Lung (tissue), 16 donors: Measurements from ENCODE around the gene MAP3K1. TPM values are rescaled to one million over a fixed set of nuclear protein-coding genes. Genes with fewer than 3 reads are reported as not detected.

Source experiments
- ATAC-seq: fragments of 200-7000 bp; cut with Tn5 transposase; one replicate; pipeline ENCODE4 v1.9.1; 2020; ENCODE audit warnings: moderate number of reproducible peaks; ENCODE audit not compliant: insufficient read depth, low FRiP score
- DNase-seq, 3 donors: peaks; one replicate each; pipeline ENCODE4 v3.0.0-alpha.2; 2013 to 2017
- H3K27ac ChIP-seq, 2 donors: one replicate each; pipeline ENCODE4 v1.5.1; 2013; ENCODE audit warnings: mild to moderate bottlenecking in 2 of 2, moderate library complexity in 2 of 2, control low read depth in 1 of 2, inconsistent platforms in 1 of 2, low read depth in 1 of 2, low read length in 1 of 2
- H3K27me3 ChIP-seq, 3 donors: one replicate each; pipeline ENCODE4 v1.5.1; 2013; ENCODE audit warnings: low read length in 2 of 3; ENCODE audit not compliant: control insufficient read depth in 3 of 3, insufficient read depth in 3 of 3
- H3K36me3 ChIP-seq, 4 donors: one replicate each; pipeline ENCODE4 v1.5.1; 2013; ENCODE audit warnings: low read length in 4 of 4, mild to moderate bottlenecking in 1 of 4, moderate library complexity in 1 of 4; ENCODE audit not compliant: control insufficient read depth in 4 of 4, insufficient read depth in 4 of 4
- H3K4me1 ChIP-seq, 5 donors: one replicate each; pipeline ENCODE4 v1.5.1; 2013; ENCODE audit warnings: low read length in 5 of 5, mild to moderate bottlenecking in 2 of 5, moderate library complexity in 1 of 5; ENCODE audit not compliant: control insufficient read depth in 5 of 5, insufficient read depth in 5 of 5
- H3K4me3 ChIP-seq: one replicate; pipeline ENCODE4 v1.5.1; 2013; ENCODE audit warnings: mild to moderate bottlenecking, control low read depth, moderate library complexity
- H3K9ac ChIP-seq, 2 donors: one replicate each; pipeline ENCODE4 v1.5.1; 2013; ENCODE audit warnings: low read length in 2 of 2, control low read depth in 1 of 2; ENCODE audit not compliant: insufficient read depth in 1 of 2
- H3K9me3 ChIP-seq, 4 donors: one replicate each; pipeline ENCODE4 v1.5.1; 2013; ENCODE audit warnings: low read length in 3 of 4, mild to moderate bottlenecking in 1 of 4, moderate library complexity in 1 of 4; ENCODE audit not compliant: control insufficient read depth in 4 of 4, insufficient read depth in 3 of 4
- CTCF ChIP-seq: IDR thresholded peaks from 2 replicates; pipeline ENCODE4 v1.5.1; 2012; ENCODE audit warnings: mild to moderate bottlenecking; ENCODE audit errors: control extremely low read depth, extremely low read depth
- WGBS, 2 donors: extraction: QIAGEN DNeasy Blood & Tissue Kit; methylation state at CpG; one replicate each; pipeline ENCODE4 v1.1.7; 2013; 5-methylcytosine and 5-hydroxymethylcytosine counted together
- long read RNA-seq, 5 donors: transcript quantifications; one replicate each; lab custom pipeline, GENCODE V29; 2026
- polyA plus RNA-seq, 2 donors: library from polyadenylated mRNA; stranded (reverse); fragments of 200-250 nt; gene quantifications; one replicate each; pipeline ENCODE4 v1.2.1, GENCODE V29; 2013
- total RNA-seq, 2 donors: library from RNA; depleted of rRNA in 1 of 2; stranded (reverse); fragments of >200 nt in 1 of 2; gene quantifications; one replicate each; pipeline ENCODE4 v1.2.1, GENCODE V29; 2014 to 2021
- donor health status: control.
- donor health status: control.
- donor health status: Bipolar disorder and iron deficiency.
- donor health status: healthy.
- donor health status: DM: yes; HTN: yes; CAD: no.

Gene MAP3K1
- 10 to 100 TPM; 21.4 to 55.2 TPM for total RNA-seq
- 10 to 100 TPM in 1 of 2 donors, 1 to 10 TPM in 1; 7.7 to 10.6 TPM for polyA plus RNA-seq
- long read RNA-seq, donor 1, full-length matches to known transcripts: 3 of 10 reads
- long read RNA-seq, donor 1, partial matches to known transcripts: 7 of 10 reads
- long read RNA-seq, donor 1, other reads (novel, unspliced or antisense): 0 of 10 reads
- long read RNA-seq, donor 2: 0 reads
- long read RNA-seq, donor 3: 0 reads
- long read RNA-seq, donor 4: 0 reads
- long read RNA-seq, donor 5, full-length matches to known transcripts: 1 of 17 reads
- long read RNA-seq, donor 5, partial matches to known transcripts: 16 of 17 reads
- long read RNA-seq, donor 5, other reads (novel, unspliced or antisense): 0 of 17 reads

DNA sequence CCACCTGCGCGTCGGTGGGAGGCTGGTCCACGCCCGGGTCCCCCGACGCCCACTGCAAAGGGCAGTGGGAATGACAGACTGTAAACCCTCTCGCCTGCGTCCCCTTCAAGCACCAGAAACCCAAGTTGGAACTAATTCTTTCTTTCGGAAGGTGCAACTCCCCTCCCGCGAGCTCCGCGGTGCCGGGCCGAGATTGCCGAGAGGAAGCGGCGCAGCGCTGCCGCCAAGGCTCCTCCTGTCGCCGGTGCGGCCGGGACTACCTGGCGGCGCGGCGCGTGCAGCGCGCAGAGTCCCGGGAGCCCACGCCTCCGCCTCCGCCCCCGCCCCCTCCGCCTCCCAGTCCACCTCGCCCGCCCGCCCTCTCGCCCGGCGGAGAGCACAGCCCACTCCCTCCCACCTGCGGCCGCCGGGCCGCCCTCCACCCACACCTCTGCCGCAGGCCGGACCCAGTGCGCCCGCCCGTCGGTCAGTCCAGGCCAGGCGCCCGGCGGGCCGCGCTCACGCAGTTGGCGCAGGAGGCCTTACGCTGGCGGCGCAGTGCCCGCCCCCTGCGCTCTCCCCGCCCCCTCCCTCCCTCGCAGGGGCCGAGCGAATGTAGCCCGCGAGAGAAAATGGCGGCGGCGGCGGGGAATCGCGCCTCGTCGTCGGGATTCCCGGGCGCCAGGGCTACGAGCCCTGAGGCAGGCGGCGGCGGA, at the start of gene MAP3K1:
TSS of gene MAP3K1 (plus strand) at position 587 of the 695 bp plus-strand sequence. CDS start at position 612, 25 bp downstream.
- peak within 1 kb of the TSS; percentile 92 for H3K4me3 ChIP-seq
- no peaks in the 10 kb centered on the region for H3K9me3 ChIP-seq
- no peaks in the 10 kb centered on the region for H3K27me3 ChIP-seq
- H3K4me1 ChIP-seq: peaks cover 1 to 27% (median 5%) of the 10 kb centered on the region in 5 donors
- H3K27ac ChIP-seq: peak within 1 kb of the TSS; percentile 98 to 100
- peak; percentile 85 to 92 (median 89) for DNase-seq
- 0% methylated on average over 47 to 87 of the region's 87 CpGs for whole genome bisulfite sequencing, 2 donors
- TF ChIP-seq CTCF: no peak
- H3K36me3 ChIP-seq: peaks cover 0 to 9% (median 0%) of the 10 kb centered on the region in 4 donors
- peak within 1 kb of the TSS; percentile 53 to 94 for H3K9ac ChIP-seq
- peak; percentile 90 for ATAC-seq

DNA sequence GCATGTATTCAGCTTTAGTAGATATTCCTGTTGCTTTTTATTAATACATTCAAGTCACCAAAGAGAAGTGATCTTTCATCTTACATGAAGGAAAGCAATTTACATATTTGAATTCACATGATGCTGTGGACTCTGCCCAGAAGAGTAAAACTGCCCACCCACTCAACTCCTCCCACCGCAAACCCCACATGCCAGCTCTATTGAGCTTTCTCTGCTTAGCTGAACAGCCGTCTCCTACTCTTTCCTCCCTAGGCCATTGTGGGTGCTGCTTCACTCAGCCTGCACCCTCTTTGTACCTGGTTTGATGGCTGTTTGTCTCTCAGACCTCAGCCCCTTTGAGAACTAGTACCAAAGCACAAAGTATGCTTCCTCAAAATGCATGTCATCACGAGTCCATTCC, 48.4 kb upstream of the MAP3K1 start:
- TF ChIP-seq CTCF: no peak
- Histone ChIP-seq H3K27ac (no peak overlapping the region), H3K9me3 (no peaks in the 10 kb centered on the region), H3K27me3 (no peaks in the 10 kb centered on the region), H3K36me3 (no peaks in the 10 kb centered on the region), H3K4me3 (no peak overlapping the region), H3K9ac (no peak overlapping the region), H3K4me1 (peaks cover 0 to 4% (median 2%) of the 10 kb centered on the region in 5 donors)
- no peak for ATAC-seq
- 89 to 91% methylated on average over 3 of the region's 3 CpGs for WGBS, 2 donors
- DNase-seq: no peak

DNA sequence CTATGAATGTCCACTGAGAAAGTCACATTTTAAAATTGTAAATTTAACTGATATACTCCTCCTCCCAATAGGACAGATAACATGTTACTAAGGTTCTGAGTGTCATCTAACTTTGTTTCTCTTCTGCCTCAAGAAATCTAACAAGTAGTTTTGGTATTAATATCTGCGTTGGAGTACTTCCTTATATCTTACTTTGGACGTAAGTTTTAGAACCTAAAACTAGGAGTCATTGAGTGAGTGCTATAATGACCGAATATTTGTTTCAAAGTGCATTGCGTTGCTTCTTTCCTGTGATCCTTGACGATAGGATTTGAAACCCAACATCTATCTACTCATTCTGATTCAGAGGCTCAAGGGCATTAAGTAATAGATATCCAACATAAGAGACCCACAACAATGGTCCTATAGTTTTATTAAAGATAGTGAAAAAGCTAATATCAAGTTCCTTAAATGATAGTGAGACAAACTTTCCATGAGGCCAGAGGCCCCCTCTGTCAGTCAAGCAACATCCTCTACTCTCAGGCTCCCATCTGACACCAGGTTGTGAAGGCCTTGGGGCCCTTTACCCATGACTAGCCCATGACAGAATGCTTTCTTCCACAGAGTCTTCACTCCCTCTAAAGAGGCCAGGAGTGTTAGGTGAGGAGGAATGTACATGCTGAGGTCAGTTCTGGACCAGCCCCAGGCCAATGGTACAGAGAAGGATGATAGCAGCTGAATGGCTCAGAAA, 45.3 kb upstream of the MAP3K1 start:
- H3K9ac ChIP-seq: no peak overlapping the region
- 91% methylated on average over 5 of the region's 5 CpGs for WGBS, 2 donors
- H3K4me1 ChIP-seq: peaks cover 0 to 3% (median 1%) of the 10 kb centered on the region in 5 donors
- ATAC-seq: no peak
- no peaks in the 10 kb centered on the region for H3K9me3 ChIP-seq
- H3K27ac ChIP-seq: no peak overlapping the region
- no peak for TF ChIP-seq CTCF
- no peaks in the 10 kb centered on the region for H3K36me3 ChIP-seq
- no peaks in the 10 kb centered on the region for H3K27me3 ChIP-seq
- H3K4me3 ChIP-seq: no peak overlapping the region
- DNase-seq: no peak
